Measurements from ENCODE around the gene GFRA4. TPM values are rescaled to one million over a fixed set of nuclear protein-coding genes. Genes with fewer than 3 reads are reported as not detected.

GFRA4 gene
- total and polyA plus RNA-seq, 12 donors, result not detected

DNA sequence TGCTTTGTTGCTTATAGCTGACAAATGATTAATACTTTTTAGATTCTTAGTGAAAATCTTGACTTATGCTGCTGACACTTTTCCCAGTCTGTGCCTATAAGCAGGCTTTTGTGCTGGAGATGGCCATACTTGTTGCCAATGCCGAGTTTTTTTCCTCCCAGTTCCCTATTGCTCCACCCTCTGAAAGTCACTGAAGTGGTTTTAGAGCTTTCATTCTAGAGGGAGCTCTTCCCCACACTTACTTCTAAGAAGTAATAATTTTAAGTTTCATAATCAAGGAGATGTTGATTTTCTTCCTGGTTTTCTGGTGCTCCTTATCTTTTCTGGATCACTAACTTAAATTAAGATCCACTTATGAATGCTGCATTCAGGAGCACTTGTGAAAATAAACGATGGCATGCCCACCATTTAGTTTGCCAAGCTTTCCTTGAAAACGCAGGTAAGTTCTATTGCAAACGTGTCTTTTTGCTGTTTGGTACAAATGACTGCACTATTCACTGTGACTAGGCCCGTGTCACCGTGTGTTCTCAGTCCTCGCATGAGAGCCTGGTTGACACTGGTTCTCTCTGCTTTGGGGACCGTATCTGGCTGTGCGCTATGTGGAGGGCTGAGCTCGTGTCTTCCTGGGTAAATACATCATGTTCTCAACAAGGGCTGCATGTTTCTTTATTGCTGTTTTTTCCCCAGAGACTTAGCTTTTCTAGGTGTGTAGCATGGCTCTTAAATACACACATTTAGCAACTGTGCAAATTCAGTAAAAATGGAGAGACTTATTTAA lies 50.2 kb downstream of the GFRA4 start:
- DNase-seq, result no peak
- Histone ChIP-seq H3K27ac (no peak overlapping the region), H3K36me3 (replicated peaks in 1 of 2) (peaks cover 0 to 6% of the 10 kb centered on the region in 2 donors), H3K4me3 (no peak overlapping the region), H3K4me1 (replicated peaks in 1 of 2) (no peaks in the 10 kb centered on the region), H3K9me3 (replicated peaks in 1 of 3) (no peaks in the 10 kb centered on the region), H3K27me3 (no peaks in the 10 kb centered on the region)
- TF ChIP-seq POLR2A (IDR thresholded peaks at IDR 0.05) (no peak), CTCF (IDR thresholded peaks at IDR 0.05) (no peak)
- 84 to 93% (median 91%) methylated on average over 10 of the region's 10 CpGs for WGBS, 4 donors
- intact Hi-C loops (cut with DNase I), result no loop called here

- H3K4me3 ChIP-seq, result no peak overlapping the region
- H3K27ac ChIP-seq, result no peak overlapping the region
- WGBS, 4 donors, result 77 to 82% (median 79%) methylated on average over 1 of the region's 1 CpG
- no peaks in the 10 kb centered on the region for H3K9me3 ChIP-seq (replicated peaks in 1 of 3)
- H3K27me3 ChIP-seq, result no peaks in the 10 kb centered on the region
- TF ChIP-seq POLR2A (IDR thresholded peaks at IDR 0.05) (no peak), CTCF (IDR thresholded peaks at IDR 0.05) (no peak)
- H3K36me3 ChIP-seq (replicated peaks in 1 of 2), result peaks cover 0 to 3% of the 10 kb centered on the region in 2 donors
- H3K4me1 ChIP-seq (replicated peaks in 1 of 2), result no peaks in the 10 kb centered on the region
- intact Hi-C loops (cut with DNase I), result no loop called here
- no peak for DNase-seq
Observed at GRCh38 chr20:3611901-3612300, 51.3 kb downstream of the GFRA4 start.

Other genes starting within 250 kb of the GFRA4 start
- 10 to 100 TPM; 42.5 to 74.8 (median 51.7) TPM for gene ATRN, start 192.4 kb downstream of the GFRA4 start, total RNA-seq
- gene ATRN, start 192.4 kb downstream of the GFRA4 start, polyA plus RNA-seq, result 10 to 100 TPM in 1 of 3 donors, 1 to 10 TPM in 2; 6.2 to 81.1 (median 6.4) TPM
- gene ADAM33, start 18.6 kb upstream of the GFRA4 start, total RNA-seq, result 1 to 10 TPM in 5 of 9 donors, under 1 TPM in 4; 0.42 to 7.9 (median 1.6) TPM
- 10 to 100 TPM in 2 of 3 donors, under 1 TPM in 1; 0.84 to 65.0 (median 33.2) TPM for gene ADAM33, start 18.6 kb upstream of the GFRA4 start, polyA plus RNA-seq
- 10 to 100 TPM in 8 of 9 donors, under 1 TPM in 1; 0.33 to 47.2 (median 31.6) TPM for gene SIGLEC1, start 49.2 kb upstream of the GFRA4 start, total RNA-seq
- 10 to 100 TPM in 2 of 3 donors, 1 to 10 TPM in 1; 4.8 to 46.4 (median 25.7) TPM for gene SIGLEC1, start 49.2 kb upstream of the GFRA4 start, polyA plus RNA-seq
- 1 to 10 TPM; 2.8 to 9.3 (median 5.4) TPM for gene HSPA12B, start 69.3 kb upstream of the GFRA4 start, total RNA-seq
- 10 to 100 TPM in 1 of 3 donors, 1 to 10 TPM in 2; 1.5 to 10.9 (median 9.1) TPM for gene HSPA12B, start 69.3 kb upstream of the GFRA4 start, polyA plus RNA-seq
- gene ADISSP, start 104.4 kb upstream of the GFRA4 start, total RNA-seq, result 10 to 100 TPM; 17.6 to 31.5 (median 24.6) TPM
- gene ADISSP, start 104.4 kb upstream of the GFRA4 start, polyA plus RNA-seq, result 10 to 100 TPM in 2 of 3 donors, 1 to 10 TPM in 1; 4.4 to 42.1 (median 24.4) TPM
- 1 to 10 TPM in 1 of 9 donors, under 1 TPM in 7, not detected in 1; 0.14 to 1.4 (median 0.32) TPM for gene SPEF1, start 118.0 kb upstream of the GFRA4 start, total RNA-seq
- gene SPEF1, start 118.0 kb upstream of the GFRA4 start, polyA plus RNA-seq, result under 1 TPM in 2 of 3 donors, not detected in 1; 0.40 to 0.81 TPM
- 100 to 1,000 TPM in 4 of 9 donors, 10 to 100 TPM in 5; 41.3 to 112 (median 98.7) TPM for gene CENPB, start 123.3 kb upstream of the GFRA4 start, total RNA-seq
- 10 to 100 TPM; 25.8 to 54.8 (median 41.8) TPM for gene CENPB, start 123.3 kb upstream of the GFRA4 start, polyA plus RNA-seq
- gene CDC25B, start 132.9 kb upstream of the GFRA4 start, total RNA-seq, result 10 to 100 TPM in 7 of 9 donors, 1 to 10 TPM in 2; 7.1 to 24.4 (median 14.3) TPM
- 10 to 100 TPM in 2 of 3 donors, 1 to 10 TPM in 1; 5.5 to 61.7 (median 35.8) TPM for gene CDC25B, start 132.9 kb upstream of the GFRA4 start, polyA plus RNA-seq
- 10 to 100 TPM; 21.2 to 50.3 (median 25.9) TPM for gene AP5S1, start 157.1 kb upstream of the GFRA4 start, total RNA-seq
- 10 to 100 TPM in 2 of 3 donors, 1 to 10 TPM in 1; 9.6 to 10.5 (median 10.2) TPM for gene AP5S1, start 157.1 kb upstream of the GFRA4 start, polyA plus RNA-seq
- 10 to 100 TPM; 16.1 to 46.7 (median 38.1) TPM for gene MAVS, start 183.4 kb upstream of the GFRA4 start, total RNA-seq
- gene MAVS, start 183.4 kb upstream of the GFRA4 start, polyA plus RNA-seq, result 10 to 100 TPM in 2 of 3 donors, 1 to 10 TPM in 1; 10.0 to 28.4 (median 20.6) TPM
- gene PANK2, start 226.0 kb upstream of the GFRA4 start, total RNA-seq, result 10 to 100 TPM; 32.5 to 70.1 (median 47.4) TPM
- 10 to 100 TPM; 34.3 to 58.0 (median 44.7) TPM for gene PANK2, start 226.0 kb upstream of the GFRA4 start, polyA plus RNA-seq

Data from adrenal gland (tissue), 12 donors.